Kidney epithelial cell (primary cell): ENCODE measurements around the gene FRY. TPM values are rescaled to one million over a fixed set of nuclear protein-coding genes. Genes with fewer than 3 reads are reported as not detected.

ENCODE experiments used
- DNase-seq: peaks from one replicate; pipeline ENCODE4 v3.0.0-alpha.2; 2010; ENCODE audit warnings: low read depth
- H3K27me3 ChIP-seq: 2 replicates; pipeline ENCODE4 v1.6.0; 2011; ENCODE audit warnings: low read length; ENCODE audit not compliant: control insufficient read depth, insufficient read depth
- H3K36me3 ChIP-seq: 2 replicates; pipeline ENCODE4 v1.5.1; 2011; ENCODE audit warnings: low read length; ENCODE audit not compliant: control insufficient read depth, insufficient read depth
- H3K4me3 ChIP-seq: 2 replicates; pipeline ENCODE4 v1.5.1; 2011; ENCODE audit warnings: low read depth, mild to moderate bottlenecking, control low read depth, low read length
- CTCF ChIP-seq: IDR thresholded peaks from 2 replicates; pipeline ENCODE4 v1.5.1; 2011; ENCODE audit warnings: mild to moderate bottlenecking, moderate library complexity, low read length, control low read depth, inconsistent platforms; ENCODE audit not compliant: insufficient read depth, poor library complexity, severe bottlenecking
- total RNA-seq: library from RNA; depleted of rRNA; stranded (reverse); fragments of >200 nt; gene quantifications from 2 replicates; pipeline ENCODE4 v1.2.3, GENCODE V29; 2015

The FRY gene
- total RNA-seq, 1 donor from 2014 or later: 6.7 TPM

GRCh38 chr13:32216281-32216680 is 184.7 kb downstream of the FRY start:
- H3K36me3 ChIP-seq: no peaks in the 10 kb centered on the region
- H3K27me3 ChIP-seq: no peaks in the 10 kb centered on the region
- H3K4me3 ChIP-seq: no peak overlapping the region
- DNase-seq: no peak
- TF ChIP-seq CTCF: no peak

- no peak for TF ChIP-seq CTCF
- H3K27me3 ChIP-seq: no peaks in the 10 kb centered on the region
- no peaks in the 10 kb centered on the region for H3K36me3 ChIP-seq
- H3K4me3 ChIP-seq: no peak overlapping the region
- no peak for DNase-seq
Observed at GRCh38 chr13:32222046-32222676, 190.6 kb downstream of the FRY start.

- Histone ChIP-seq H3K4me3 (no peak overlapping the region), H3K27me3 (no peaks in the 10 kb centered on the region), H3K36me3 (no peaks in the 10 kb centered on the region)
- no peak for DNase-seq
- TF ChIP-seq CTCF: no peak
Observed at GRCh38 chr13:32224916-32225315, 193.3 kb downstream of the FRY start.

- DNase-seq: peak; percentile 23
- Histone ChIP-seq H3K36me3 (no peaks in the 10 kb centered on the region), H3K4me3 (no peak overlapping the region), H3K27me3 (no peaks in the 10 kb centered on the region)
- no peak for TF ChIP-seq CTCF
Observed at GRCh38 chr13:32225481-32225931, 193.9 kb downstream of the FRY start.

- peak; percentile 29 for DNase-seq
- Histone ChIP-seq H3K36me3 (no peaks in the 10 kb centered on the region), H3K27me3 (no peaks in the 10 kb centered on the region), H3K4me3 (no peak overlapping the region)
- no peak for TF ChIP-seq CTCF
Observed at GRCh38 chr13:32228330-32229041, 196.9 kb downstream of the FRY start.
